HL-60/S4 treated with phorbol 12-myristate 13-acetate at 8.2 ng/mL for 4 days and 3 days (cell line): ENCODE measurements around the gene CTNNBL1.
"Not testable (repeated sequence)": the region's sequence is repeated elsewhere in the genome, so short reads cannot be mapped to it uniquely, and the experiment has no call there.

ENCODE experiments used
- in situ Hi-C: fragments of 300-500 bp; cut with MboI; formaldehyde crosslinking; loops from 2 replicates; pipeline ENCODE4 v1.15.0; 2022; ENCODE audit warnings: low sequenced_read_pairs

CTNNBL1 gene

DNA sequence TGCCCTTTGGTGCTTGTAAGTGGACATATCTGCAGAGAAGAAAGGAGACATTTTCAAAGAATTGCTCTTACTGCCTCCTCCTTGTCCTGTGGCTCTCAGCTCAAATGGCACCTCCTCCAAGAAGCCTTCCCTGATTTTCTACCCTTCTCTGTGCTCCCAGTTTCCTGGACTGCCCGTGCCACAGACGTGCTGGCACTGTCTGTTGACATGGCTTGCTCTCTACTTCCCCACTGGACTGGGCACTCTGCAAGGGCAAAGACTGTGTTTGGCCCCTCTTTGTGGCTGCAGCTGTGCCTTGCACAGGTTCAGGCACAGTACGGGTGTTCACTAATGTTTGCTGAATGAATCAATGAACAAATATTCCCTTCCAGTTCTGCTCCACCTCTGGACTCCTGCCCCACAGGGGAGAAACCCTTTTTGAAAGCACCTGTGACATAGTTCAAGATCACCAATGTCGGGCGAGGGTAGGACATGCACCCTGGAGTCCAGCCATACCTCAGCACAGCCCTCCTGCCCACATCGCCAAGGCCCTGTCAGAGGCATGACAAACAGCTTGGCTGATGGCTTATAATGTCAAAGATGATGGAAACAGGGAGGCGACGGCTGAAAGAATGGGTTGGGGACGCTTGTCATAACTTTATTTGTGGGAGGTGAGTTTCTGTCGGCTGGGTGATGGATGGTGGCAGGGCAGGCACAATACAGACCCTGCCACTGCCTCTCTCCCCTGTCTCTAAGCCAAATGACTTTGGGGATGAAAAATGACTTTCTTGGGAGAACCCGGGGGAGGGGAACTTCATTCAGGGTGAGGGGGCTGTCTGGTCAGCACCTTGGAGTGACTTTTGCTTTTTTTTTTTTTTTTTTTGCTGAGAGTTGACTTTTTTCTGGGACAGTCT lies 15.6 kb upstream of the CTNNBL1 start:
- in situ Hi-C loops, result no loop called here

DNA sequence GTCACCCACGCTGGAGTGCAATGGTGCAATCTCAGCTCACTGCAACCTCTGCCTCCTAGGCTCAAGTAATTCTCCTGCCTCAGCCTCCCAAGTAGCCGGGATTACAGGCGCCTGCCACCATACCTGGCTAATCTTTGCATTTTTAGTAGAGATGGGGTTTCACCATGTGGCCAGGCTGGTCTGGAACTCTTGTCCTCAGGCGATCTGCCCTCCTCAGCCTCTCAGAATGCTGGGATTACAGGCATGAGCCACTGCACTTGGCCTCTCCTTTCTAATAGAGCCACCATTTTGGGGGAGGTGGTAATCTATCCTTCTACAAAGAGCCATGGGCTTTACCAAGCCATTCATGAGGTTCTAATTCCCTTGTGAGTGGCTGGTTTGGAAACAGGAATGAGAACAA lies 14.1 kb upstream of the CTNNBL1 start:
- in situ Hi-C loops, result not testable (repeated sequence)

DNA sequence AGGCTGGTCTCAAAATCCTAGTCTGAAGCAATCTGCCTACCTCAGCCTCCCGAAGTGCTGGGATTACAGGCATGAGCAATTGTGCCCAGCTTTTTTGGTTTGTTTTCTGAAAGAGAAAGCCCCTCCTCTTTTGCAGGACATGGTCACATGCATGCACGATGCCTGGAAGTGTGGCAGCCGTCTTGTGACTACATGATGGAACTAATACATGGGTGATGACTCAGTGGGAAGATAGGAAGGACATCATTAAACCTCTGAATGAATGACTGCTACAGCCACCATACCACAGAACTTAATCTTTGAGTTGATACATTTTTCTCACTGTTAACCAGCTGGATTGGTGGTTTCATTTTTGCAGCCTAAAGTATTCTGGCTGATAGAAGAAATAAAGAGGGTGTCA lies 13.4 kb upstream of the CTNNBL1 start:
- in situ Hi-C loops, result no loop called here

DNA sequence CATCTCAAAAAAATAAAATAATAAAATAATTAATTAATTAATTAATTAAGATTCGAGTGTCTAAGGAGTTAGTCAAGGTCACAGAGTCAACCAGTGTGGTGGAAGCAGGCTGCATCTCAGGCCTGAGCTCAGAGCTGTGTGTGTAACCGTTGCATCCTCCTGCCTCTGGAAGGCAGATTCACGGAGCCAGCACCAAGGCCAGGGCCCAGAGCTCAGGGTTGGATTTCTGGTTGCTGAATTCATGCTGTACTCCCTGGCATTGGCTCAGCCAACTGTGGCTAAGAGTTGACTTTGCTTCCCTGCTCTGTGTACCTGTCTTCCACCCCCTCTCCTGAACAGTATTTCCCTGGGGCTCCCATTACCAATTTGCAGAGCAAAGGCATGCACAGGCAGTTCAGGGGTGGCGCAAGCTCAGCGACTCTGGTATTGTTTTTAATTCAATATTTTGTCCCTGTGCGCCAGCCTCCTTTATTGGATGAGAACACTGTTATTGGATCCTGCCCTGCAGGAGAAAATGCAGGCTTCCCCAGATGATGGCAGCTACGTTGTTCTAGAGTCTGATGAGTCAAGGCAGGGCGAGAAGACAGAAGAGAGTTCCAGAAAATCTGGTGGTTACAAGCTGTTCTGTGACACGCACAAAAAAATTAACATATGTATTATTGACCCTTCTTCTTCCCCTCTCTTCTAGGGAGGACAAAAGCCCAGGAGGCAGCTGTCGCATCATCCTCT lies 12.3 kb upstream of the CTNNBL1 start:
- in situ Hi-C loops, result no loop called here

DNA sequence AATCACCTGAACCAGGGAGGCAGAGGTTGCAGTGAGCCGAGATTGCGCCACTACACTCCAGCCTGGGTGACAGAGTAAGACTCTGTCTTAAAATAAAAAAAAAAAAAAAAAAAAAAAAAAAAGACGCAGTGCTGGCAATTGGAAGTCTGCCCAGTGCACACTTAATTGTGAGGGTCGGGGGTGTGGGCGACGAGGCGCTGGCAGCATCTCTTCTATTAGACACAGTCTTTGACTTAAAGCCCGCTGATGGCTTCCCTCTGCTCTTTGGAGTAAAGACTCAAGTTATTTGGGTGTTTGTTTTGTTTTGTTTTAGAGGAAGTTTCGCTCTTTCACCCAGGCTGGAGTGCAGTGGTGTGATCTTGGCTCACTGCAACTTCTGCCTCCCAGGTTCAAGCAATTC lies 10.7 kb upstream of the CTNNBL1 start:
- in situ Hi-C loops, result not testable (repeated sequence)

DNA sequence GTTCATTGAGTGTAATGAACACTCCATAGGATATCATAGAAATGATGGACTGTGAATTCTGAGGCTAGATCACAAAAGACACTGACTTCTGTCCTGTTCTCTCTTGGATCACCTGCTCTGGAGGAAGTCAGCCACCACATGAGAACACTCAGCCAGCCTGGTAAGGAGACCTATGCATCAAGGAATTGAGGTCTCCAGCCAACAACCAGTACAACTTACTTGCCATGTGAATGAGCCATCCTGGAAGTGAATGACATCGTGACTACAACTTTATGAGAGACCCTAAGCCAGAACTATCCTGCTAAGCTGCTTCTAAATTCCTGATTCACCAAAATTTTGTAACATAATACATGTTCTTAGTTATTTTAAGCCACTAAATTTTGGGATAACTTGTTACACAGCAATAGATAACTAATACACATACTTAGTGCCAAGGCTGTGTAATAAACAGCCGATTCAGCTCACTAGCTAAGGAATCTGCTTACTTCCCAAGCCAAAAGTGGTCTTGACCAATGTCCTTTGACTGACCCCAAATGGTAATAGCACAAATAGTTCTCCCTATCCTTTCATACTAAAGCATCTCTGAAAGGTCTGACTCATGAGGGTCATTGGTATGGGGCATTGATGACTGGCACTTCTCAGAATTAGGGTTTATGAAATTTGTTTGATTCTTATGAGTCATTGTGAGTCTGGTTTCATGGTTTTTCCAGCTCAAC lies 6.9 kb upstream of the CTNNBL1 start:
- in situ Hi-C loops, result no loop called here

DNA sequence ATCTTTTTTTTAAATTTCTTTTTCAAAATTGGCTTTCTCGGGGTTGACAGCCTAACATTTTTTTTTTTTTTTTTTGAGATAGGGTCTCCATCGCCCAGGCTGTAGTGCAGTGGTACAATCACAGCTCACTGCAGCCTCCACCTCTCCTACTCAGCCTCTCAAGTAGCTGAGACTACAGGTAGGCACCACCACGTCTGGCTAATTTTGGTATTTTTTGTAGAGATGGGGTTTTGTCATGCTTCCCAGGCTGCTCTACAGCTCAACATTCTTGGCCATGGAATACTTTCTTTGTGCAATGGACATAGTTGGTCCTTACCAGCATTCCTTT lies 6.4 kb upstream of the CTNNBL1 start:
- in situ Hi-C loops, result no loop called here

DNA sequence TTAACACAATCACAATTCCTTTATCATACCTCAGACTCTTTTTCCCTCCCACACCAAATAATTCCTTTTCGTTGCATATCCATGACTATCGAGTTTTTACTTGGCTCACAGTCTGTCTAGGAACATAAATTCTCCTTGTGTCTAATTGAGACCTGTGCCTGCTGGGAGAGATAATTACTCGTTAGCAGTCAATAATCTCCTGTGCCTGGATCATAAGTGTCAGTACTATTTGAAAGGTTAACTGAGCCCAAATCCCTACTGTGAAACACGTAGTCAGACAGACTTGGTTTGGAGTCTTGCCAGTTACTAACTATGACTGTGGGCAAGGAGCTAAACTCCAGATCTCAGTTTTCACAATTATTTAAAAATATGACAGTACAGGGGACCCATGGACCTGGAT lies 5.7 kb upstream of the CTNNBL1 start:
- in situ Hi-C loops, result no loop called here

DNA sequence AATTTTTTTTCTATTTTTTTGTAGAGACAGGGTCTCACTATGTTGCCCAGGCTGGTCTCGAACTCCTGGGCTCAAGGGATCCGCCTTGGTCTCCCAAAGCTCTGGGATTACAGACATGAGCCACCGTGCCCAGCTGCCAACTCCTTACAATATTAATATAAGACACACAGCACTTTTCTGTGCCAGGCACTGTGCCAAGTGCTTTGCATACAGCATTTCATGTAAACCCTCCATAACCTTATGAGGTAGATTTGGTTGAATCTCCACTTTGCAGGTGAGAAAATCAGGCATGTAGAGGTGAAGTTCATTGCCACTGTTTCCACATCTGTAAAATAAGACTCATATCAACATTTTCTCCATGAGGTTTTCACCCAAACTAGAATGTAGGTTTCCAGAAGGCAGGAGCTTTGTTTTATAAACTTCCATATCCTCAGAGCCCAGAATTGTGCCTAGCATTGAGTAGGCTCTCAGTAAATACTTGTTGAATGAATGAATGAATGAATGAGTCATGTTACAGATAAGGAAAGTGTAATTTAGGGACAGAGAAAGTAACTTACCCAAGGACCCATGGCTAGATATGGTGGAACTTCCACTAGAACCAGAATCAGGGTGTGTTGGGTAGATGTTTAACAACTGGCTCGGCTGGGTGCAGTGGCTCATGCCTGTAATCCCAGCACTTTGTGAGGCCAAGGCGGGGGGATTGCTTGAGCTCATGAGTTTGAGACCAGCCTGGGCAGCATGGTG lies 3.0 kb upstream of the CTNNBL1 start:
- in situ Hi-C loops, result no loop called here

DNA sequence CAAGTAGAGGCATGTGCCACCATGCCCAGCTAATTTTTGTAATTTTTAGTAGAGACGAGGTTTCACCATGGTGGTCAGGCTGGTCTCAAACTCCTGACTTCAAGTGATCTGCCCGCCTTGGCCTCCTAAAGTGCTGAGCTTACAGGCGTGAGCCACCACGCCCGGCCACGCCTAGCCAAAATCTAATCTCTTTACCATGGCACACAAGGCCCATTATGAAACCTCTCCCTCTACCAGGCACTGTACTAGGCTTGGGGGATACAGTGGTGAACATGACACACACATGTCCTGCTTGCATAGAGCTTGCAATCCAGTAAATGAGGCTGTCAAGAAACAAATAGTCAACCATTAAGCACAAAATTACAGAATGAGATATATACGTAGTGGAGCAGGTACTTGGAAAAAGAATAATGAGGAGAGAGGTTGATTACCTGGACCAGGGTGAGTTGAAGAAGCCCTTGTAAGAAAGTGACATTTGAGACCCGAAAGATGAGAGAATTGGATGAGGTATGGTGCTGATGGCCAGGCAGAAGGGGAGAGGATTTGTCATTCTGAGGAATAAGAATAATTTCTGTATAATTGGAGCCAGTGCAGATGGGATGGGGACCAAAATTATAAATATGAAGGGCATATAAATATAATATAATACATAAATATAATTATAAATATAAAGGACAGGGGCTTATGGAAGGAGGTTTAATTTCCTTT lies 1.2 kb upstream of the CTNNBL1 start:
- in situ Hi-C loops, result no loop called here

DNA sequence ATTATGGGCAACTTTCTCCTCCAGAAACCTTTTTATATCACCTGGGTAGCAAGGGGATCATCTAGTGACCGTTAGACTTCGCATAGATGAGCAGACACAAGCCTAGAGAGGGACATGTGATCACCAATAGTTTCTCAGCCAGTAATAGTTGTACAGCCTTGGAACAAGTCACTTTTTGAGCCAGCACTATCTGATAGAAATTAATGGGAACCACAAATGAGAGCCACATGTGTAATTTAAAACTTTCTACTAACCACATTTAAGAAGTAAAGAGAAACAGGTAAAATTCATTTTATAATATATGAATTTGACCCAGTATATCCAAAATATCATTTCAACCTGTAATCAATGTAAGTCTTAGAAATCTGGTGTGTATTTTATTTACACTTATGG lies 592 bp upstream of the CTNNBL1 start:
- in situ Hi-C loops, result no loop called here

DNA sequence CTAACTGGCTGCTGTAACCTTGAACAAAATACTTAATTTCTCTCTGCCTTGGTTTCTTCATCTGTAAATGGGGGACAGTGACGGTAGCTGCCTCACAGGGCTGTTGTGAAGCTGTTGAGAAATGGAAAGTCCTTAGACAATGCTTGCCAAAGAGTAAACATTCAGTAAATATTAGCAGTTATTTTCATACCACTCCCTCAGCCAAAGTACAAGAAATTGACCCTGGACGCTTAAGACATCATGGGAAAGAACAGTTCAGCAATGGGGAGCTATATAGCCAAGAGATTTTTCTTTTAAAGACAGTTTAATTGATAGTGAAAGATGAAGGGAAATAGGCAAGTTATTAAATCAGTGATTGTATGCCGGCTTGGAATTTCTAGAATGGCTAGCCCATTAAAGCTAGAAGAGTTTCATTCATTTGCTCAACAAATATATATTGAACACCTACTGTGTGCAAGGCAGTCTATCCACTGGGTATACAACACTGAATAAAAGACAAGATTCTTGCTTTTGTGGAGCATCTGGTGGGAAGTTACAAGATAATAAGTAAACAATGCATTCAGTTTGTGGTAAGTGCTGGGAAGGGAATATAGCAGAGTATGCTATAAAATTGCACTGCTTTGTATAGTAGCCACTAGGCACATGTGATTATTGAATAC lies 2.0 kb downstream of the CTNNBL1 start:
- in situ Hi-C loops, result no loop called here

DNA sequence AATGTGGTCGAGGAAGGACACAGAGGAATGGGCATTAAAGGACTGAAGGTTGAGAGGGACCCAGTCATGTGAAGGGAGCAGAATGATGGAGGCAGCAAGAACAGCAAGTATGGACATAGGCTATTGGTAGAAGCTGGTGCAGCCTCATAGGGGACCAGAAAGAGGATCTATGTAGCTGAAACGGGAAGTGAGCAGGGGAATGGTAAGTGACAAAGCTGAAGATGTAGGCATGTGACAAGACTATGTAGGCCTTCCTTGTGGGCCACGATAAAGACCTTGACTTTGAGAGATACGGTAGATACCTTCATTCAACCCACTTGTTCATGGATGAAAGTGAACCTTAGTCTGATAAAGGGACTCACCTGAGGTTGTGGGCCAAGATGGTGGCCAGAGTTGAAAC lies 3.5 kb downstream of the CTNNBL1 start:
- in situ Hi-C loops, result no loop called here

DNA sequence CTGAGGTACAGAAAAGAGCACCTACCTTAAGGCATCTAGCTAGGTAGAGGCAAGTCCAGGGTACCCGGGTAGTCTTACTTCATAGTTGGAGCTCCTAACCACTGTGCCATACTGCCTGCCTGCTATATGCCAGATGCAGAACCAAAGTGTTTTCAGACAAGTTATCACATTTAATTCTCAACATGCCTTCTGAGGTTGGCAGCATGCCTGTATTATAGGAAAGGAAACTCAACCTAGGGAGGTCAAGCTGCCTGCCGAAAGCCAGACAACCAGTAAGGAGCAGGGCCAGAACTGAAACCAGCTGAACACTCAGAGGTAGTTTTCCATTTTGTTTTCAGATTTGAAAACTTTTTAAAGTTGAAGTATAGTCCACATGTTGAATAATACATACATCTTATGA lies 5.4 kb downstream of the CTNNBL1 start:
- in situ Hi-C loops, result no loop called here

DNA sequence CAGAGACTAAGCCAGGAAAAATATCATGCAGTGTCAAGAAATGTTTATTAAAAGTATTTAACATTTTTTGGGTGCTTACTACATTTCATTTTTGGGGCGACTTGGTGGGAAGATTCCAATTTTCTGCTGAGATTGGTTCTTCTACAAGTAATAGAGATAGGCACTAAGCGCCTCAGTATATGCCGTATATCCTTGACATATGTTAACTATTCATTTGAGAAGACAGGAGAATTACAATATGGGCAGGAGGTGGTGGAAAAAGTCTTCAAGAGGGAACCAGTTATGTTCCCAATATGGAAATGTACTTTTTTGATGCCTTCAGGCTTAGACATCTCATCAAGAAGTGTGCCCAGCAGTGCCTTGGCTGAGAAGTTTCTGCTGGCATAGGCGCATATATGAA lies 6.5 kb downstream of the CTNNBL1 start:
- in situ Hi-C loops, result no loop called here

DNA sequence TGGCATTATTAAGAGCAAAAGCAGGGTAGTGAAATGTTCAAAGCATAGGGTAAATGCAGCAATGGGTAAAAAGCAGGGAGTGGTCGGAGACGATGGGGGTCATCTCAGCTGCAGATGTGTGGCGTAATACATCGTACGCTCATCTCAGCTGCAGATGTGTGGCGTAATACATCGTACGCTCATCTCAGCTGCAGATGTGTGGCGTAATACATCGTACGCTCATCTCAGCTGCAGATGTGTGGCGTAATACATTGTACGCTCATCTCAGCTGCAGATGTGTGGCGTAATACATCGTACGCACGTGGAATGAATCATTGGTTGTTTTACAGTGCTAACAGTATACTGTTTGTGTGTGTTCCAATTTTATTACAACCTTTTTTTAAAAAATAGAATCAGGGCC lies 7.8 kb downstream of the CTNNBL1 start:
- in situ Hi-C loops, result not testable (repeated sequence)

DNA sequence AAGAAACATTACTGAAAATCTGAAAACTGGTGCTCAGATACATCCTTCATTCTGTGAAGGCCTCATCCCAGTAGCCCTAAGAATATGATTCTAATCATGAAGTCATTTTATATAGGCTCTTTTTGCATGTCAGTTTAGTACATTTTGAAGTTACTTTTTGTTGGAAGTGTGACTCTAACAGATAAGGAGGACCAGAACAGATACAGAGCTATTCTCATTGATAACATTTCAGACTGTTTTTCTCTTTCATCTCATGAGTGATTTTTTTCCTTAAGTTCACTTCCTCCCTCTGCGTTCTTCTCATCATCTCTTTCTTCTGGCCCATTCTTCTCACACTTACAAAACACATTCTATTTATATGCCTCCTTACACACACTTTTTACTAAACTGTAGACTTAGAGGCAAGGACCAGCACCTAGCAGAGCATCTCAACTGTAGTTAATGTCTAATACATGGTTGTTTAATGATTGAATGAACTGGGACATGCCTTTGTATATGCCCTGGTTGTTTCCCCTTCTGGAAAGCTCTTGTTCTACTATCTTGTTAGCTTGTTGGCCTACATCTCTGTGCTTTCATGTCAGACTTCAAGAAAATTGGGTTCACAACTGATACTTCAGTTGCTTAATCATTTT lies 8.7 kb downstream of the CTNNBL1 start:
- in situ Hi-C loops, result no loop called here

DNA sequence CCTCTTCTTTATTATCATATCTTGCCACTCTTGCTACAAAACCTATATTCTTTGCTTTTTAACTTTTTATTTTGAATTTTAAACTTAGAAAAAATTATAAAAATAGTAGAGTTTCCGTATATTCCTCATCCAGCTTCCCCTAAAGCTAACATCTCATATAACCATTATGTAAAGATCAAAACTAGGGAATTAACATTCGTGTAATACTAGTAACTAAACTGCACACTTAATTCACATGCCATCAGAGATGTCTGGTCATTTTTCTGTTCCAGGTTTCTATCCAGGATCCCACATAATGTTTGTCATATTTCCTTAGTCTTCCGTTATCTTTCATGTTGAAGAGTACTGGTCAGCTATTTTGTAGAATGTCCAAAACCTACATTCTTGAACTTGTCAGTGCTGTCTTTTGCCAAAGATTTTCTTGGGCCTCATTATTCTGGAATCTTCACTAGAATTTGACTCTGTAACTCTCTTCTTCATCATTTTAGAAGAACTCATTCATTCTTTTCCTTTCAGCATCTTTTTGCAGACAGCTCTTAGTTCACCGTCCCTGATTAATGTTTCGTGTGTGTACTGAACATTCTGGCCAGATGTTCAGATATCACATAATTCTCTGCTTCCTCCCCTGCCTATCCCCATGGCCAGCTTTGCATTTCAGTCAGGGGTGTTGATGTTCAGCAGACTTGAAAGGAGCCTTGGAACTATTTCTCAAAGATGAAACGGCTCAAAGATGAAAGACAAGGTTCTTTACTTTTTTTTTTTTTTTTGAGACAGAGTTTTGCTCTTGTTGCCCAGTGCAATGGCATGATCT lies 9.4 kb downstream of the CTNNBL1 start:
- in situ Hi-C loops, result no loop called here

DNA sequence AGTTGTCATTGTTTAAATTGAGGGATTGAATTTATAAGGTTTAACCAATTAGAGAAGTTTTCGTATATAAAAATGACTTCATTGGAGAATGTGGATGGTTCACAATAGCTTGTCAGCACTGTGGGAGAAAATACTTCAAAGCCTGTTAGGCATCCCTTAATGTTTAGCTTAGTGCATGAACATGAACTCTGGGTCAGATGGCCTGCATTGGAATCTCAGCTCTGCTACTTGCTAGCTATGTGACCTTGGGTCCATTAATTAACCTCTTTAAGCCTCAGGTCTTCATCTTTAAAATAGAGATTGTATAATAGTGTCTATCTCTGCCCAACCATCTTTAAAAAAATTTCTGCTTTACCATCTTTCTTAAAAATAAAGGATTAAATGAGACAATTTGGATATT lies 11.1 kb downstream of the CTNNBL1 start:
- in situ Hi-C loops, result no loop called here
